Lung microvascular endothelial cell (primary cell): Measurements from ENCODE around the gene PHKG1. TPM values are rescaled to one million over a fixed set of nuclear protein-coding genes. Genes with fewer than 3 reads are reported as not detected.
A peak's percentile ranks its signal among the peaks of the same experiment; 100 is the strongest.
"Not testable (repeated sequence)": the region's sequence is repeated elsewhere in the genome, so short reads cannot be mapped to it uniquely, and the experiment has no call there.

Experiments
- DNase-seq, 2 donors: peaks; one replicate each; pipeline versions ENCODE4 v3.0.0 to v3.0.0-alpha.2; 2010; ENCODE audit warnings: low read depth in 2 of 2
- total RNA-seq: library from RNA; depleted of rRNA; stranded (reverse); fragments of >200 nt; gene quantifications from 2 replicates; pipeline ENCODE4 v1.2.1, GENCODE V29; 2014

The PHKG1 gene
- total RNA-seq, 1 donor from 2014 or later: 0.20 TPM

DNA sequence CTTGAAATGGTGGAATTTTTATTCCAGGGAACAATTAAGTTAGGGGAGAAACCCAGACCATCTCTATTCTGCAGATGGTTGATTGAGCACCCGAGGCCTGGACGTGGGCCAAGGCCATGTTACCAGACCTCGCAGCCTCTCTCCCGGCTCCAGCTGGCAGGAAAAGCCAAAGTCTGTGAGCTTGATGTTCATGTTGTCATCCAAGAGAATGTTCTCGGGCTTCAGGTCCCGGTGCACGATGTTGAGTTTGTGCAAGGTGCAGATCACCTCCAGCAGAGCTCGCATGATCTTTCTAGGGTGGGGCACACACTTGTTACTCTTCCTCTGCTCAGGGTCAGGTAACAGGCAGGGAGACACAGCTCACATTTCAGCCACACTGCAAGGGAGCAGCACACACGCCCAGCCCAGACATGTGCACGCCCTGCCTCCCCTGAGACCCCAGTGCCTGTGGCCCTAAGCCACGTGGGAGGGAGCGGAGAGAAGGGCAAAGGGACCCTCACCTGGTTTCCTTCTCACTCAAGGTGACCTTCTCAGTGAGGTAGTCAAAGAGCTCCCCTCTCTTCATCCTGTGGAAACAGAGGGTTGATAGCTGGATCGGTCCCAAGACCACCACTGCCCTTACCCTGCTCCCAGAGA lies 9.5 kb downstream of the PHKG1 start:
- peak; percentile 34 to 57 for DNase-seq

DNA sequence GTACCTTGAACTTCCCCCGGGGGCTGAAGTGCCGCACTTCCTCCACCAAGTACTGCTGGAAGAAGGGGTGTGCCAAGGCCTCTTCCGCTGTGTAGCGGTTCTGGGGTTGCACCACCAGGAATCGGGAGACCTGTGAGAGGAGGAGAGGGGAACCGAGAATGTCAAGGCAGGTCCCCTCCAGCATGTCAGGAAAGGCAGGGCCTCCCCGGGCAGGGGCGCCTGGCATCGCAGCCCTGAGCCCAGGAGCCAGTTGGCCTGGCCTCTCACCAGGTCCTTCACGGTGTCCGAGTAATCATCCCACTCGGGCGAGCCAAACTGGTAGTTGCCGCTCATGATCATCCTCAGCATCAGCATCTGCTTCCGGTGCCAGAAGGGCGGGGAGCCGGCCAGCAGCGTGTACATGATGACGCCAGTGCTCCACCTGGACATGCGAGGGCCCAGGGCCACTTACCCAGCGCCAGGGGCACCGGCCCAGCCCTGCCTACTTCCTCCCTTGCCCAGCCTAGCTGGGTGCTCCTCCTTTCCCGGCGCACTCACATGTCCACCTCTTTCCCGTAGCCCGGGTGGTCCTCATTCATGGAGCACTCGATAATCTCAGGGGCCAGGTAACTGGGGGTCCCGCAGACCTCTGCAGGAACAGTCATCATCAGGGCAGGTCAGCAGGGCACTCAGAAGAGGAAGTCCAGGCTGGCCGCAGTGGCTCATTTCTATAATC lies 11.0 kb downstream of the PHKG1 start:
- DNase-seq: no peak

DNA sequence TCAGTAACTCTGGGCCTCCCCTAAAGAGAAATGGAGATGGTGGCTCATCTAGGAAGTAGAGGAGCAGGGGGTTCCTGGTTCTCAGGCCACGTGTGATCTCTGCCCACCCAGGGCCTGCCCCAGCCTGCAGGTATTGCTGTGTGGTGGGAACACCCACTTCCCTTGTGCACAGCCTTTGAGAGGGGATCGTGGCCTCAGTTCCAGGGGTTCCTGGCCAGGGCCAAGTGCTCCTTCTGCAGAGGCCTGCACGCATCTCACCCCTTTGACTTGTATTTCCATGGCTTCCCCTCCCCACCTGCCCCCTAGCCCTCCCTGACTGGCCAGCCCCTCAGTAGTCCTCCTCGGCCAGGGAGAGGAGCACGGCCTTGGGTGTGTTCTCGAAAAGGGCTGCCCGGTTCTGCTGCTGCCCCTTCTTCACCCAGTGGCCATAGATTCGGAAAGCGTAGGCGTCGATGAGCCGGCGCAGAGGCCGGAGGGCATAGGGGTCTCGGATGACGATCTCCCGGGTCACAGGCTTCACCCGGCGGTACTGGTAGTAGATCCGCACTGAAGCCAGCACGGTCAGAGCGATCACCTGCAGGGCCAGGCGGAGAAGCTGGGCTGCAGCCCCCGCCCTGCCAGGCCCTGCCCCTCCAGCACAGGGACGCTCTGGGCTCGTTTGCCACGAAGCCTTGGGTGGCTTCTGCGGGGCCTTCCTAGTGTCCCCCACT lies 11.9 kb downstream of the PHKG1 start:
- not testable (repeated sequence) for DNase-seq

DNA sequence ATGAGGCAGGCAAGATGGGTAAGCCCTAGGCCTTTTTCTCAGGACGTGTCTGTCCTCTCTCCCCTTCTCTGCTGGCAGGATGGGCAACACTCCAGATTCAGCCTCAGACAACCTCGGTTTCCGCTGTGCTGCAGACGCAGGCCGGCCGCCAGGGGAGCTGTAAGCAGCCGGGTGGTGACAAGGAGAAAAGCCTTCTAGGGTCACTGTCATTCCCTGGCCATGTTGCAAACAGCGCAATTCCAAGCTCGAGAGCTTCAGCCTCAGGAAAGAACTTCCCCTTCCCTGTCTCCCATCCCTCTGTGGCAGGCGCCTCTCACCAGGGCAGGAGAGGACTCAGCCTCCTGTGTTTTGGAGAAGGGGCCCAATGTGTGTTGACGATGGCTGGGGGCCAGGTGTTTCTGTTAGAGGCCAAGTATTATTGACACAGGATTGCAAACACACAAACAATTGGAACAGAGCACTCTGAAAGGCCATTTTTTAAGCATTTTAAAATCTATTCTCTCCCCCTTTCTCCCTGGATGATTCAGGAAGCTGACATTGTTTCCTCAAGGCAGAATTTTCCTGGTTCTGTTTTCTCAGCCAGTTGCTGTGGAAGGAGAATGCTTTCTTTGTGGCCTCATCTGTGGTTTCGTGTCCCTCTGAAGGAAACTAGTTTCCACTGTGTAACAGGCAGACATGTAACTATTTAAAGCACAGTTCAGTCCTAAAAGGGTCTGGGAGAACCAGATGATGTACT lies 13.1 kb downstream of the PHKG1 start:
- DNase-seq: peak; percentile 68 to 79

DNA sequence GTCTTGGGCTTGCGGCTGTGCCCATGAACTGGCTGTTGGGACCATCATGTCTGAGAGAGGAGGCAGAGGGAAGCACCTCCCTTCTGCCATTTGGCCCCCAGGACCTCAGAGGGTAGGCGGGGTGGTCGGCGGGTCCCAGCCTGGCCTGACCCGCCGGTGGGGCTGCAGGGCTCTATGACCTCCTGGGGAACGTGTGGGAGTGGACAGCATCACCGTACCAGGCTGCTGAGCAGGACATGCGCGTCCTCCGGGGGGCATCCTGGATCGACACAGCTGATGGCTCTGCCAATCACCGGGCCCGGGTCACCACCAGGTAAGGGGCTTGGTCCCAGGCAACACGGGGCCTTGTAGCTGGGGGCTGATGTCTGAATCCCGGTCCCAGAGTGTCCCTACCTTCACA lies 14.6 kb downstream of the PHKG1 start:
- DNase-seq: no peak

DNA sequence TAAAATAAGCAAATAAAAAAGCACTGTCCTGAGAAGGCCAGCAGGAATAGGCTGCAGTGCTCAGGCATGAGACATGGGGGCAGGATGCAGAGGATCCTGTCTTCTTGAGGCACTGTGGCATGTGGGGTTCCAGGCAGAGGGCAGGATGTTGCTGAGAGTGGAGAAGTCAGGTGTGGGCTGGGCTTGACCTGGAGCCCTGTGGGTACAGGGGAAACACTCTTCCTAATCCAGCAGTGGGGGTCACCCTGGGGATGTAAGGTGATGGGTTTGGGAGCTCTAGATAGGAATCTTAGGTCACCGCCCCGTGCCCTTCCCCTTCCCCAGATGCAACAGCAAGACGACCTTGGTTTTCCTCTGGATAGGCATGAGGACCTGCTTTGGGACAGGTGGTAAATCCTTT lies 15.1 kb downstream of the PHKG1 start:
- DNase-seq: no peak

DNA sequence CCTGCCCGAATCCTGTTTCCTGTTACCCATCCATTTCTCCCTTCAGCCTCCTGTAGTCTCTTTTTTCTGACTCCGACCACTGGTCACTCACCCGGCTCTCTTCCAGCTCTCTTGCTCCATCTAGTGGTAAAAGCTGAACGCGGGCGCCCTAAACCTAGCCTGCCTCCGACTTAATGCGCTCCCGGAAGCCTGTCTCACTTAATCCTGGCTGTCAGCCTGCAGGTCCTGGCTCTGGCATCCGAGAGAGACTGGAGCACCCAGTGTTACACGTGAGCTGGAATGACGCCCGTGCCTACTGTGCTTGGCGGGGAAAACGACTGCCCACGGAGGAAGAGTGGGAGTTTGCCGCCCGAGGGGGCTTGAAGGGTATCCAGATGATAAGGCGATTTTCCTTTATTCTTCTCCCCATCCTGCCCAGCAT lies 18.4 kb downstream of the PHKG1 start:
- peak; percentile 87 to 91 for DNase-seq

DNA sequence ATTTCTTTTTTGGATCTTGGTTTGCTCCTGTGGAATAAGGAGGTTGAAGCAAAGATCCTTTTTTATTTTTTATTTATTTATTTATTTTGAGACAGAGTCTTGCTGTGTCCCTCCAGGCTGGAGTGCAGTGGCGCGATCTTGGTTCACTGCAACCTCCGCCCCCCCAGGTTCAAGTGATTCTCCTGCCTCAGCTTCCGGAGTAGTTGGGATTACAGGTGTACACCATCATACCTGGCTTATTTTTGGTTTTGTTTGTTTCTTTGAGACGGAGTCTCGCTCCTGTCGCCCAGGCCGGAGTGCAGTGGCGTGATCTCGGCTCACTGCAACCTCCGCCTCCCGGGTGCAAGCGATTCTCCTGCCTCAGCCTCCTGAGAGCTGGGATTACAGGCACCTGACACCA lies 26.4 kb downstream of the PHKG1 start:
- not testable (repeated sequence) for DNase-seq

DNA sequence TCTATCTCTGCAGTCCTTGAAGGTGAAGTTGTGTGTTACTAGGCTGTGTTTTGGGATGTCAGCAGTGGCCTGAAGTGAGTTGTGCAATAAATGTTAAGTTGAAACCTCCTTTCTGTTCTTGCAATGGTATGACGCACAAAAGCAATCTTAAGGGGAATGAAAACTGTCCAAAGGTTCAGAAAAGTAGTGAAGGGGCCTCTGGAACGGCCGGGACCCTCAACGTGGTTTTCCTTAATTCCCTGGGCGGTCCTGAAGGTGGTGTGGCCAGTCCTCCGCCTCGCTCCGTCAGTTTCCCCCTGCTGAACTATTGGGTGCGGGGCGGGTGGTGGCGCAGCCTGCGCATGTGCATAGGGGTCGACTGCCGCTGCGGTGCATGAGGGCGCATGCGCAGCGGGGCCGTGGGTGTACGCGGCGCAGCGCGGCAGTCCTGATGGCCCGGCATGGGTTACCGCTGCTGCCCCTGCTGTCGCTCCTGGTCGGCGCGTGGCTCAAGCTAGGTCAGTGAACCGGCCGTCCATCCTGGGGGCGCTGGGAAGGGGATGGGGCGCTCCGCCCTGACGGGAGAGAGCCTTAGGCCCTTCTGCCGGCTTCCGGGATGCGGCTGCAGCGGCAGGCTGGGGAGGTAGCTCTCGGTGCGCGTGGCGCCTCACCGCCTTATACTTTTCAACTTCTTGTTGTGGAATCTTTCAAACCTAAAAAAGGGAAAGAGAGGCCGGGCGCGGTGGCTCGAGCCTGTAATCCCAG lies 28.7 kb downstream of the PHKG1 start, which contains the start of gene SUMF2:
Gene SUMF2, plus strand, starts transcription at position 405 of the 744 bp plus-strand sequence. Its CDS starts 26 bp downstream, at position 431.
- DNase-seq: peak; percentile 91 to 95

DNA sequence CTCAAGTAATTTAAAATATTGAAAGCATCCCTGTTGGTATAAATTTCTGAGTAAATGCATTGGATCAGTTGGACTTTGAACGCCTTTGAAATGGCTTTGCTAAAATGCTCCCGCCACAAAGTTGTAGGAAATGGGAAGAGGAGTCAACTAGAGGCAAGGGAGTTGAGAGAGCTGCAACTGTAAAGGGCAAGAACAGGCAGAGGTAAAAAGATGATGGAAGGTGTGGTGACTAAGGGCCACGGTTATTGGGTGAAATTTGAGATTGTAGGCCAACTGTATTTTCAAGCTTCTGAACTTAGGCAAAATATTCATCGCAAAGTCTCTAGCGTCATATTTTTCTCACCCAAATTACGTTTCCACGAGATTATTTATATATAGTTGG lies 29.3 kb downstream of the PHKG1 start:
- DNase-seq: no peak

DNA sequence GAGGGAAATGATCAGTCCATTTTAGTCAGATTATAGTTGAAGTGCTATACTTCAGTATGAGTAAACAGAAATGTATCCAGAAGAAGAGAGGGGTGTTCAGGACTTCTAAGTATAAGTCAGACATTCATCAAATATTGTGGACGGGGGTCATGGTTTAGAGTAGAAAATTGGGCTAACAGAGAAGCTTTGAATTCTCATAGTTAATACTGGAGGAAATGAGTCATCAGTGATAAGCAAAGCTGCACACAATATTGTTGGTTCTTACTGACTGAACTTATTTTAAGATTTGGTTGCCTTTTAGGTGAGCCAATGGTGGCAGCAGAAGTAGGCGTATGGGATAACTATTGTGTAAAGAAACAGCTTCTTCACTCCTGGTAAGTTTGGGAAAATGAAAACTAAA lies 30.4 kb downstream of the PHKG1 start:
- peak; percentile 40 to 71 for DNase-seq

DNA sequence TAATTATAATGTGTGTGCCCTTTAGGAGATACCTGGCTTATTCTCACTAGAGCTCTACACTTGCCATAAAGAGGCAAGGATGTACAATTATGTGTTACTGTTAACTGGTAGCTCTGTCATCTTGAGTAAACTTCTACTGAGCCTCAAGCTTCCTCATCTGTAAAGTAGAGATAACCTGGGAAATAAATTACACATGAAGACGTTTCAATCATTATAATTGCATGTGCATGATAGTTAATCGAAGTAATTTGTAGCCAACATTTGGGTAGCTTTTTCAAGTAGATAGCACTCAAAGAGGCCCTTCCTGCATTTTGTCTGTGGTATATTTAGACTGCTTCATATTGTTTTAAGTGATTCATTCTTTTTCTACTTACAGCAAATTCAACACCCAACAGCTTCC lies 38.8 kb downstream of the PHKG1 start:
- DNase-seq: no peak

DNA sequence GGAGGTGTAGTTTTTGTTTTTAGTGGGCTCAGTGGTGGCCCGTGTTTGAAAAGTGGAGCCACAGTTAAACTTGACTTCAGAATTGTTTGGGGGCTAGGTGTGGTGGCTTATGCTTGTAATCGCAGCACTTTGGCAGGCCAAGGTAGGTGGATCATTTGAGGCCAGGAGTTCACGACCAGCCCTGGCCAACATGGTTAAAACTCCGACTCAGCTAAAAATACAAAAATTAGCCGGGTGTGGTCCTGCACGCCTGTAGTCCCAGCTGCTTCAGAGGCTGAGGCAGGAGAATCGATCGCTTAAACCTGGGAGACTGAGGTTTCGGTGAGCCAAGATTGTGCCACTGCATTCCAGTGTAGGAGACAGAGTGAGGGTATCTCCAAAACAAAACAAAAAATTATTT lies 39.4 kb downstream of the PHKG1 start:
- no peak for DNase-seq

DNA sequence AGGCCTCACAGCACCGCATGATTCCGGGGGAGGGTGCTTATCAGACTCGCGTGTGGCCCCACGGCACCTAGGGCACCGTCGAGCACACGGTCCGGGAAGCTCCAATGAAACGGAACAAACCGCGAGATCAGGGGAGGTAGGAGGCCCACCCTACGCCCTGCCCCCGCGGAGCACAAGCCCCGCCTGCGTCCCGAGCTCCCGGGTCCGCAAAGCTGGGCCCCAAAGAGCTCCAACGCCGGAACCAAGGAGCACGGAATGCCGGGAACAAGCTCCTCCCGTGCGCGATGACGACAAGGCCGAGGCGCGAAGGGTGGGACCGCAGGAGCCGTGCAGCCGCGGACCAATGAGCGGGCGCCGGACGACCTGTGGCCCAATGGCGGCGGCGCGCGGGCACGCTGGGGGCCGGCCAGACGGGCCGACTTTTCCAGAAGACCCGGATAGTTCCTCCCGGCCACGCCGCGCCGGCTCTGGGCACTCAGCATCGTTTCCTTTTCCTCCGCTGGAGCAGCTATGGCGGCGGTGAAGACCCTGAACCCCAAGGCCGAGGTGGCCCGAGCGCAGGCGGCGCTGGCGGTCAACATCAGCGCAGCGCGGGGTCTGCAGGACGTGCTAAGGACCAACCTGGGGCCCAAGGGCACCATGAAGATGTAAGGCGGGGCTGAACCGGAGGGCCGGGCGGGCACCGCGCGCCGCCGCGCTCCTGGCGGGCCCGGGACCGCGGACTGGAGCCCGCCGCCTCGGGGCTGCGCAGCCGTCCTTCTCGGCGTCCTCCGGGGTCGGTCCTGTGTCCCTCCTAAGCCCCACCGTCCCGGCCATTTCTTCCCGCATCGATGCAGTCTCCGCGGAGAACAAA lies 41.2 kb downstream of the PHKG1 start, which contains the start of the genes CCT6A and PSPH:
Gene CCT6A, plus strand, starts transcription at position 427 of the 853 bp plus-strand sequence. Its CDS starts 84 bp downstream, at position 511.
Gene PSPH, minus strand, starts transcription at position 106 of the 853 bp plus-strand sequence. CDS start 30,232 bp downstream, outside the sequence.
- peak; percentile 99 for DNase-seq

DNA sequence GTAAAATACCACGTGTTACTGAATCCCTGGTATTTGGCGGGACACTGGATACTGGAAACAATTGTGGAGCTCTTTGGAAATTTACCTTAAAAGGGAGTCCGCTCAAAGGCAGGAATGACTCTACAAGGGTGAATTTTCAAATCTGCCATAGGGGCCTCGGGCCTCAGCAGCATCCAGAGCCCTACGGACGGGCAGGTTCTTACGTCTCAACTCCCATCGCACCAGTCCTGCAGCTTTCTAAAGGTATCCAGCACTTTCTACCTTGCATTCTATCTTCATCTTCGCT lies 41.8 kb downstream of the PHKG1 start:
- DNase-seq: no peak

DNA sequence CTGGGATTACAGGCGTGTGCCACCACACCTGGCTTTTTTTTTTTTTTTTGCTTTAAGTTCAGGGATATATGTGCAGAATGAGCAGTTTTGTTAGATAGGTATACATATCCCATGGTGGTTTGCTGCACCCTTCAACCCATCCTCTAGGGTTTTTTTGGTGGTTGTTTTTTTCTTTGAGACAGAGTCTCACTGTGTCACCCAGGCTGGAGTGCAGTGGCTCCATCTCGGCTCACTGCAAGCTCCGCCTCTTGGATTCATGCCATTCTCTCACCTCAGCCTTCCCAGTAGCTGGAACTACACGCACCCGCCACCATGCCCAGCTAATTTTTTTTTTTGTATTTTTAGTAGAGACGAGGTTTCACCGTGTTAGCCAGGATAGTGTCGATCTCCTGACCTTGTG lies 44.0 kb downstream of the PHKG1 start:
- peak in 1 of 2 donors; percentile 26 for DNase-seq

DNA sequence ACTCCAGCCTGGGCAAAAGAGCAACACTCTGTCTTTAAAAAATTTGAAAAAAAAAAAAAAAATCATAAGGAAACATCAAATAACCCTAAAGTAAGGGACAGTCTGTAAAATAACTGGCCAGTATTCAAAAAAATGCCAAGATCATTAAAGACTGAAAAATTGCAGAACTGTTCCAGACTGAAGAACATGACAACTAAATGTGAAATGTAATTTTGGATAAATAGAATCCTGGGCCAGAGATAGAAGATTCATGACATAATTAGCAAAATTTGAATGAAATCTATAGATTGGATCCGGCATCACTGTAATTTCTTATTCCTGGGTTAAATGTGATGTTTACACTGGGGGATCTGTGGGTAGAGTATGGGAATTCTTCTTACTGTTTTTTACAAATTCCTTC lies 44.5 kb downstream of the PHKG1 start:
- no peak for DNase-seq

DNA sequence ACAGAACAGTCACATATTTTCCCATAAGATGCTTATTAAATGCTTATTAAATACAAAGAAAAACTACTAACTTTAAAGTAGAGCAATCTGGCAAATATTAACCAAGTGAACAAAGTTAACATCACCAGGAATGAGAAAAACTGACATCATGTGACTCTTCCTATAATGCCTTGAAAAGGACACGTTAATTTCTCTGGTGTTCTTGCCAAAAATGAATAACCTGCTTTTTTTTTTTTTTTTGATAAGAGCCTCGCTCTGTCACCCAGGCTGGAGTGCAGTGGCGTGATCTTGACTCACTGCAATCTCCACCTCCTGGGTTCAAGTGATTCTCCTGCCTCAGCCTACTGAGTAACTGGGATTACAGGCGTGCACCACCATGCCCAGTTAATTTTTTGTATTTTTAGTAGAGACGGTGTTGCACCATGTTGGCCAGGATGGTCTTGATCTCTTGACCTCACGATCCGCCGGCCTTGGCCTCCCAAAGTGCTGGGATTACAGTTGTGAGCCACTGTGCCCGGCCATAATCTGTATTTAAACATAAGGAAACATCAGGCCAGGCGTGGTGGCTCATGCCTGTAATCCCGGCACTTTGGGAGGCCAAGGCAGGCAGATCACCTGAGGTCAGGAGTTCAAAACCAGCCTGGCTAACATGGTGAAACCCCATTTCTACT lies 45.2 kb downstream of the PHKG1 start:
- DNase-seq: not testable (repeated sequence)

DNA sequence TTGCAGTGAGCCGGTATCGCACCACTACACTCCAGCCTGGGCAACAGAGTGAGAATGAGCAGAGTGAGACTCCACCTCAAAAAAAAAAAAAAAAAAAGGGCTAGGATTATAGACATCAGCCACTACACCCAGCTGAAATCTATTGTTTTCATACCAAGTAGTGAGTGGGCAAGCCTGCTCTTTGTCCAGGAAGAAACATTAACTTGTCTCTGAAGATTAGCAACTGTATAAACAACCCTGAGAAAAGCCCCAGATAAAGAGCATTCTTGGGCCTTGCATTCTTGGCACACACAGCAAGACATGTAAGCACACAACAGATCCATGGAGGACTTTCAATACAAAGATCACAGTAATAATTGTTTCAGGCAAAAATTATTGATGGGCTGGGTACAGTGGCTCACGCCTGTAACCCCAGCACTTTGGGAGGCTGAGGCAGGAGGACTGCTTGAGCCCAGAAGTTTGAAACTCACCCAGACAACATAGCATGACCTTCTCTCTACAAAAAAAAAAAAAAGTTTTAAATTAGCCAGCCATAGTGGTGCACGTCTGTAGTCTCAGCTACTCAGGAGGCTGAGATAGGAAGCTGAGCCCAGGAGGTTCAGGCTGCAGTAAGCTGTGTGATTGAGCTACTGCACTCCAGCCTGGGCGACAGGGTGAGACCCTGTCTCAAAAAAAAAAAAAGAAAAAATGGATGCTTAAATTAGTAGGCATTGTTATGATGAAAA lies 45.9 kb downstream of the PHKG1 start:
- DNase-seq: peak in 1 of 2 donors; percentile 85
